OCI-LY7 (cell line): Measurements from ENCODE around the gene GPRIN2. TPM values are rescaled to one million over a fixed set of nuclear protein-coding genes. Genes with fewer than 3 reads are reported as not detected.
"Not testable (repeated sequence)": the region's sequence is repeated elsewhere in the genome, so short reads cannot be mapped to it uniquely, and the experiment has no call there.

Source experiments
- BruUV-seq: library from RNA; stranded (reverse); fragments of 400-500 nt; replicated peaks from 2 replicates; lab custom pipeline; 2021; lab: Mats Ljungman, UMichigan
- CTCF ChIA-PET: fragments of 300-600 bp; sonication (Branson Sonifier 250); formaldehyde crosslinking; loops from one replicate; lab custom pipeline; 2022; ENCODE audit warnings: antibody characterized with exemption; ENCODE audit not compliant: unreplicated experiment; lab: Charles Lee
- POLR2A ChIA-PET: fragments of 300-600 bp; sonication (Branson Sonifier 250); formaldehyde crosslinking; loops from one replicate; lab custom pipeline; 2022; ENCODE audit warnings: antibody characterized with exemption; lab: Charles Lee
- DNase-seq: peaks from one replicate; pipeline ENCODE4 v3.0.0-alpha.2; 2015; ENCODE audit warnings: low spot score
- H2AFZ ChIP-seq: fragments of 200-600 bp; sonication (generic), shearing (Covaris generic); 2 replicates; pipeline ENCODE4 v1.6.1; 2014; ENCODE audit warnings: mild to moderate bottlenecking, antibody characterized with exemption, low read length, moderate library complexity
- H3K27ac ChIP-seq: fragments of 200-600 bp; sonication (generic); 2 replicates; pipeline ENCODE4 v1.5.1; 2014; ENCODE audit warnings: mixed run types, low read depth, mild to moderate bottlenecking, moderate library complexity, low read length, inconsistent platforms; ENCODE audit not compliant: poor library complexity, severe bottlenecking
- H3K36me3 ChIP-seq: fragments of 200-600 bp; sonication (generic); 2 replicates; pipeline ENCODE4 v1.6.1; 2014; ENCODE audit warnings: mild to moderate bottlenecking, antibody characterized with exemption, low read length, moderate library complexity, mixed read lengths; ENCODE audit not compliant: insufficient read depth
- H3K4me1 ChIP-seq: fragments of 200-600 bp; sonication (generic); 2 replicates; pipeline ENCODE4 v1.5.1; 2014; ENCODE audit warnings: mild to moderate bottlenecking, low read length; ENCODE audit not compliant: insufficient read depth, poor library complexity, severe bottlenecking
- H3K4me2 ChIP-seq: fragments of 200-600 bp; sonication (generic); 2 replicates; pipeline ENCODE4 v1.6.1; 2014; ENCODE audit warnings: mild to moderate bottlenecking, low read length
- H3K4me3 ChIP-seq: fragments of 200-600 bp; sonication (generic); 2 replicates; pipeline ENCODE4 v1.5.1; 2014; ENCODE audit warnings: mild to moderate bottlenecking, low read depth, low read length; ENCODE audit not compliant: poor library complexity, severe bottlenecking
- H3K79me2 ChIP-seq: fragments of 200-600 bp; sonication (generic); 2 replicates; pipeline ENCODE4 v1.6.1; 2016; ENCODE audit warnings: low read depth, mild to moderate bottlenecking, low read length, moderate library complexity, mixed read lengths; ENCODE audit not compliant: insufficient read depth
- H3K9me2 ChIP-seq: fragments of 200-600 bp; sonication (generic); 2 replicates; pipeline ENCODE4 v1.6.1; 2016; ENCODE audit warnings: mild to moderate bottlenecking, low read length, mixed read lengths; ENCODE audit not compliant: insufficient read depth
- H3K9me3 ChIP-seq: fragments of 200-600 bp; sonication (generic); 2 replicates; pipeline ENCODE4 v1.6.1; 2014; ENCODE audit warnings: mild to moderate bottlenecking, mixed run types, low read length, mixed read lengths
- H4K20me1 ChIP-seq: fragments of 200-600 bp; sonication (generic); 2 replicates; pipeline ENCODE4 v1.6.1; 2014; ENCODE audit warnings: mild to moderate bottlenecking, antibody characterized with exemption, low read length, moderate library complexity, mixed read lengths; ENCODE audit not compliant: insufficient read depth
- EZH2phosphoT487 ChIP-seq: fragments of 200-600 bp; sonication (generic); IDR thresholded peaks from 2 replicates; pipeline ENCODE4 v1.6.1; 2018; ENCODE audit warnings: low read depth, borderline replicate concordance, mild to moderate bottlenecking, mixed run types, antibody characterized with exemption, low read length, moderate library complexity, mixed read lengths
- intact Hi-C: fragments of 100-400 bp; cut with micrococcal nuclease; formaldehyde crosslinking; loops from one replicate; pipeline ENCODE4 v1.10.0; 2022; ENCODE audit not compliant: unreplicated experiment
- total RNA-seq, 2 experiments: library from RNA; depleted of rRNA in 1 of 2; stranded (reverse); fragments of >200 nt in 1 of 2; shearing (Covaris generic) in 1 of 2; gene quantifications; 2 replicates each; pipeline ENCODE4 v1.2.3, GENCODE V29; 2014 to 2022
- TF ChIP-seq, protein P1 (sequence below): fragments of 200-600 bp; sonication (generic); conservative IDR thresholded peaks from 2 replicates; pipeline ENCODE4 v1.5.1; 2014; ENCODE audit warnings: mild to moderate bottlenecking, antibody characterized with exemption, low read length, moderate library complexity, mixed read lengths

Gene GPRIN2
- total RNA-seq, 2 experiments from 2014 or later, result not detected

DNA sequence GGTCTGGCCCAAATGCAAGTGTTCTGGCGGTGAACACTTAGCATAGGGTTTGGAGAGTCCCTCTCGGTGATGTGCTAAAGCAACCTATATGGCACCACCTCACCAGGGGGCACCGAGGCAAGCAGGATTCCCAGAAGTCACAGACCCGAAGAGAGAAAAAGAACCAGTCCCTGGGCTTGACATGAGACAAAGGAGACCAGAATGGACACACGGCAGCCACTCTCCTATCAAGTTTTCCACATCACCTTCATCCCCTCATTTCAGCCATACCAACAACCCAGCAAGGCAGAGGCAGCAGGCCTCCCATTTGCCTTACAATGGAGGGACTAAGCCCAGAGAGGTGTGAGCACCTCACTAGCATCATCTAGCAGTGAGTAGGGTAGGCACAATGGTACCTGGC, 19.7 kb downstream of the GPRIN2 start:
- POLR2A ChIA-PET, result no interaction called here
- no peaks in the 10 kb centered on the region for H3K4me1 ChIP-seq
- no peaks in the 10 kb centered on the region for H3K9me2 ChIP-seq
- no peaks in the 10 kb centered on the region for H3K79me2 ChIP-seq
- no peak overlapping the region for H3K4me3 ChIP-seq
- H3K9me3 ChIP-seq, result no peaks in the 10 kb centered on the region
- intact Hi-C loops, result no loop called here
- CTCF ChIA-PET, result no interaction called here
- no peak overlapping the region for H3K27ac ChIP-seq
- no peak for DNase-seq
- H2AFZ ChIP-seq, result no peak overlapping the region
- no peak overlapping the region for H3K4me2 ChIP-seq
- no peaks in the 10 kb centered on the region for H4K20me1 ChIP-seq
- BruUV-seq, result no TSS peak
- no peaks in the 10 kb centered on the region for H3K36me3 ChIP-seq
- TF ChIP-seq, protein P1, sequence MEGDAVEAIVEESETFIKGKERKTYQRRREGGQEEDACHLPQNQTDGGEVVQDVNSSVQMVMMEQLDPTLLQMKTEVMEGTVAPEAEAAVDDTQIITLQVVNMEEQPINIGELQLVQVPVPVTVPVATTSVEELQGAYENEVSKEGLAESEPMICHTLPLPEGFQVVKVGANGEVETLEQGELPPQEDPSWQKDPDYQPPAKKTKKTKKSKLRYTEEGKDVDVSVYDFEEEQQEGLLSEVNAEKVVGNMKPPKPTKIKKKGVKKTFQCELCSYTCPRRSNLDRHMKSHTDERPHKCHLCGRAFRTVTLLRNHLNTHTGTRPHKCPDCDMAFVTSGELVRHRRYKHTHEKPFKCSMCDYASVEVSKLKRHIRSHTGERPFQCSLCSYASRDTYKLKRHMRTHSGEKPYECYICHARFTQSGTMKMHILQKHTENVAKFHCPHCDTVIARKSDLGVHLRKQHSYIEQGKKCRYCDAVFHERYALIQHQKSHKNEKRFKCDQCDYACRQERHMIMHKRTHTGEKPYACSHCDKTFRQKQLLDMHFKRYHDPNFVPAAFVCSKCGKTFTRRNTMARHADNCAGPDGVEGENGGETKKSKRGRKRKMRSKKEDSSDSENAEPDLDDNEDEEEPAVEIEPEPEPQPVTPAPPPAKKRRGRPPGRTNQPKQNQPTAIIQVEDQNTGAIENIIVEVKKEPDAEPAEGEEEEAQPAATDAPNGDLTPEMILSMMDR, result no peak
- TF ChIP-seq EZH2phosphoT487, result no peak

DNA sequence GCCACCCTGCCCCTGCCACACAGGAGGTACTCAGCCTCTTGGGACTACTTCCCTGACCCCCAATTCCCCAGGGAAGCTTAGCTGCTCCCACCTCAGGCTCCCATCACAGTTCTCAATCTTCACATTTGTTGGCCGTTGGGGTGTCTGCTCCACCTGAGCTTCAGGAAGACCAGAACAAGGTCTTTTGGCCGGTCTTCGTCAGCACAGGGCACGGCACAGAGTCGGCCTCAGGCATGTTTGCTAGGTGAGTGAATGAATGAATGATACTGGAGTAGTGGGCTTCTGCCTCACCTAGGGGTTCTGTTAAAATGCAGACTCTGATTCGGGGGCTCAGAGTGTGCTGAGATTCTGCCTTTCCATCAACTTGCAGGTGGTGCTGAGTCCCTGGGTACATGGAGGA, 20.3 kb downstream of the GPRIN2 start:
- H3K4me2 ChIP-seq, result no peak overlapping the region
- DNase-seq, result no peak
- no peak overlapping the region for H3K4me3 ChIP-seq
- no peak overlapping the region for H2AFZ ChIP-seq
- no peak overlapping the region for H3K27ac ChIP-seq
- TF ChIP-seq EZH2phosphoT487, result no peak
- TF ChIP-seq, protein P1, result no peak
- intact Hi-C loops, result no loop called here
- no peaks in the 10 kb centered on the region for H3K9me3 ChIP-seq
- no peaks in the 10 kb centered on the region for H3K4me1 ChIP-seq
- BruUV-seq, result no TSS peak
- H3K79me2 ChIP-seq, result no peaks in the 10 kb centered on the region
- POLR2A ChIA-PET, result no interaction called here
- no peaks in the 10 kb centered on the region for H4K20me1 ChIP-seq
- CTCF ChIA-PET, result no interaction called here
- H3K9me2 ChIP-seq, result no peaks in the 10 kb centered on the region
- no peaks in the 10 kb centered on the region for H3K36me3 ChIP-seq

DNA sequence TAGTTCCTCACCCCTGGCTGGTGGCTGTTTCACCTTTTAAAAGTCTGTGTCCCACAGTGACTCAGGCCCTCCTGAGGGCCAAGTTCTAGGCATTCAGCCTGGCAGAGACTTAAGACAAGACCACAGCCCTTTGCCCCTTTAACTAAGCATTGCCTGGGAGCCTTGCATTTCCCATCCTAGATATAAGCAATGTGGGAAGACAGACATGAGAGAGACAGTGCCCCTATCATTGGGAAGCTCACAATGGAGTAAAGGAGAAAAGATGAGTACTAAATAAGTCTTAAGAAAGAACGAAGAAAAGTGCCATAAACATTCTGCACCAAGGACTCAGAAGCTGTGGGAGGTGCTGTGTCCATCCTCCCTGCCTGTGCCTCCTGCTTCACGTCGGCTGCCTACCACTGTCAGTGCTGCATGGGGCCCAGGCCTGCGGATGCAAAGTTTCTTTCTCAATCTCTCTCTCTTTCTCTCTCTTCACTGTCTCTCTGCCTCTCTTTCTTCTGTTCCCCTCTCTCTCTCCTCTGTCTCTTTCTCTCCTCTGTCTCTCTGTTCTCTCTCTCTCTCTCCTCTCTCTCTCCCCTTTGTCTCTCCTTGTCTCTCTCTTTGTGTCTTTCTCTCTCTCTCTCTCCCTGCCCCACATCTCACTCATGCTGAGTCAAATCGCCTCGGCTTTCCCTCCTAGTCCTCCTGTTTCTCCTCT, 21.5 kb downstream of the GPRIN2 start:
- POLR2A ChIA-PET, result no interaction called here
- no peaks in the 10 kb centered on the region for H3K36me3 ChIP-seq
- CTCF ChIA-PET, result no interaction called here
- no peak overlapping the region for H3K4me2 ChIP-seq
- H2AFZ ChIP-seq, result no peak overlapping the region
- no peak for DNase-seq
- no peaks in the 10 kb centered on the region for H3K9me3 ChIP-seq
- no peak for TF ChIP-seq EZH2phosphoT487
- TF ChIP-seq, protein P1, result no peak
- intact Hi-C loops, result no loop called here
- no peaks in the 10 kb centered on the region for H3K9me2 ChIP-seq
- H3K4me1 ChIP-seq, result no peaks in the 10 kb centered on the region
- BruUV-seq, result no TSS peak
- no peaks in the 10 kb centered on the region for H3K79me2 ChIP-seq
- H4K20me1 ChIP-seq, result no peaks in the 10 kb centered on the region
- H3K27ac ChIP-seq, result no peak overlapping the region
- H3K4me3 ChIP-seq, result no peak overlapping the region

DNA sequence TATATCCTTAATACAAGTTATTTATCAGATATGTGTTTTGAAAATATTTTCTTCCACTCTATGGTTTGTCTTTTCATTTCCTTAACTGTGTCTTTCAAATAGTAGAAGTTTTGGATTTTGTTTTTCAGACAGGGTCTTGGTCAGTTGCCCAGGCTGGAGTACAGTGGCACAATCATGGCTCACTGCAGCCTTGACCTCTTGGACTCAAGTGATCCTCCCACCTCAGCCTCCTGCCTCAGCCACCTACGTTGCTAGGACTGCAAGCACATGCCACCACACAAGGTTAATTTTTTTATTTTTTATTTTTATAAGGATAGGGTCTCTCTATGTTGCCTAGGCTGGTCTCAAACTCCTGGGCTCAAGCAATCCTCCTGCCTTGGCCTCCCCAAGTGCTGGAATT, 24.2 kb downstream of the GPRIN2 start:
- CTCF ChIA-PET, H3K4me2 ChIP-seq, H3K79me2 ChIP-seq, DNase-seq, H3K9me2 ChIP-seq, POLR2A ChIA-PET, H3K4me3 ChIP-seq, H3K4me1 ChIP-seq, H2AFZ ChIP-seq, H3K36me3 ChIP-seq, H4K20me1 ChIP-seq, H3K9me3 ChIP-seq, intact Hi-C loops, BruUV-seq, H3K27ac ChIP-seq: not testable (repeated sequence)
